ENCODE results near the gene CYLD.

GRCh38 chr16:50797456-50797855 is 55.6 kb downstream of the CYLD start:
- TF ChIP-seq EZH2 (IDR thresholded peaks at IDR 0.05) (no peak), POLR2AphosphoS5 (IDR thresholded peaks at IDR 0.05; ENCODE audit: borderline replicate concordance, low read depth, low read length) (no peak), FOXP2 (optimal IDR thresholded peaks at IDR 0.05; ENCODE audit: control extremely low read depth, extremely low read length, insufficient read depth) (no peak)
